Muscle of leg (tissue), 11 donors: Measurements from ENCODE around the gene CSN2. TPM values are rescaled to one million over a fixed set of nuclear protein-coding genes. Genes with fewer than 3 reads are reported as not detected.
"Not testable (repeated sequence)": the region's sequence is repeated elsewhere in the genome, so short reads cannot be mapped to it uniquely, and the experiment has no call there.

ENCODE experiments used
- DNase-seq: peaks from one replicate; pipeline ENCODE4 v3.0.0; 2013
- H3K27ac ChIP-seq: one replicate; pipeline ENCODE4 v1.5.1; 2013; ENCODE audit warnings: mild to moderate bottlenecking, low read length, control low read depth
- H3K27me3 ChIP-seq: one replicate; pipeline ENCODE4 v1.6.1; 2013; ENCODE audit warnings: low read length; ENCODE audit not compliant: control insufficient read depth, insufficient read depth
- H3K36me3 ChIP-seq: one replicate; pipeline ENCODE4 v1.6.1; 2013; ENCODE audit warnings: low read length; ENCODE audit not compliant: control insufficient read depth, insufficient read depth
- H3K4me1 ChIP-seq: one replicate; pipeline ENCODE4 v1.6.1; 2013; ENCODE audit warnings: low read length; ENCODE audit not compliant: control insufficient read depth, insufficient read depth
- H3K4me3 ChIP-seq: one replicate; pipeline ENCODE4 v1.5.1; 2013; ENCODE audit warnings: low read length, control low read depth
- H3K9me3 ChIP-seq: replicated peaks from 2 replicates; pipeline ENCODE4 v1.6.1; 2013; ENCODE audit warnings: low read depth, low read length; ENCODE audit not compliant: control insufficient read depth
- WGBS: methylation state at CpG from one replicate; pipeline ENCODE4 v1.1.5; 2013; ENCODE audit warnings: missing lambda C conversion rate; ENCODE audit not compliant: insufficient coverage; 5-methylcytosine and 5-hydroxymethylcytosine counted together
- polyA plus RNA-seq, 8 donors: library from polyadenylated mRNA; unstranded; fragments of 120-200 nt; gene quantifications; one replicate each; pipeline versions ENCODE4 v1.2.1 to v1.2.3, GENCODE V29; 2013; ENCODE audit warnings: inconsistent platforms in 1 of 8, low replicate concordance in 1 of 8; ENCODE audit not compliant: insufficient read length in 8 of 8, insufficient read depth in 1 of 8
- total RNA-seq: library from RNA; stranded (reverse); fragments of 120-200 nt; gene quantifications from one replicate; pipeline ENCODE4 v1.2.4, GENCODE V29; 2013

The CSN2 gene
- total and polyA plus RNA-seq, 9 donors = not detected

DNA sequence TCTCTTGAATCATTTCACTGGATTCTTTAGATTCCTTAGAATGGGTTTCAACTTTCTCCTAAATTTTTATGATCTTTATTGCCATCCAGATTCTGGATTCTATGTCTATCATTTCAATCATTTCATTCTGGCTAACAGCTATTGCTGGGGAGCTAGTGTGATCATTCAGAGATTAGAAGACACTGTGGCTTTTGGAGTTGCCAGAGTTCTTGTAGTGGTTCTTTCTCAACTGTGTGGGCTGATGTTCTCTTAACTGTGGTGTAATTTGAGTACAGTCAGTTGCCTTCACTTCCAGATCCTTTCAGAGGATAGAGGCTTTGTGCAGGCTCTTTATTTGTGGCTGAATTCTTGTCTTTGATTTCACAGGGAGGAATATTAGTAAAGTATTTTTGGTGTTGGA is 12.1 kb upstream of the CSN2 start:
- Histone ChIP-seq H3K27ac (no peak overlapping the region), H3K4me1 (no peaks in the 10 kb centered on the region), H3K36me3 (no peaks in the 10 kb centered on the region), H3K4me3 (no peak overlapping the region), H3K9me3 (no peaks in the 10 kb centered on the region), H3K27me3 (no peaks in the 10 kb centered on the region)
- no peak for DNase-seq

GRCh38 chr4:69974631-69975030 is 9.1 kb upstream of the CSN2 start:
- no peaks in the 10 kb centered on the region for H3K27me3 ChIP-seq
- H3K36me3 ChIP-seq = no peaks in the 10 kb centered on the region
- H3K27ac ChIP-seq = no peak overlapping the region
- no peak overlapping the region for H3K4me3 ChIP-seq
- no peaks in the 10 kb centered on the region for H3K4me1 ChIP-seq
- no peaks in the 10 kb centered on the region for H3K9me3 ChIP-seq
- DNase-seq = peak; percentile 84
- WGBS = no CpG with 5 or more reads among the region's 1 CpG

DNA sequence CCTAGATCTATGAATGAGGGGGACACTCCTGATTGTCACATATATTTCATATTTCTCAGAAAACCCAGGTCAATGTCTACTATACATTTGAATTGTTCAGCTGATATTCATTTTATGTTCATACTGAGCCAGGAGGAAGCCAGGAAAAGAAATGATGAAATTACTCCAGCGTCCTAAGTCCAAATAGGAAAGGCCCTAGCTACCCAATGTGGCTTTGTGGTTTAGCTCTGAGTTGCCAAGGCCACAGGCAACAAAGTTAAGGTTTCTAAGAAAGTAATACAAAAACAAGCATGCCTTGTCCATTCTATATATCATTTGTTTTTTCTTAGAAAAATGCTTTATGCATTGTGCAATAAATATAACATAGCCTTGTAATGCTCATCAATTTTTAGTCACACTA is 4.5 kb upstream of the CSN2 start:
- Histone ChIP-seq H3K4me3 (no peak overlapping the region), H3K36me3 (no peaks in the 10 kb centered on the region), H3K27ac (no peak overlapping the region), H3K27me3 (no peaks in the 10 kb centered on the region), H3K4me1 (no peaks in the 10 kb centered on the region), H3K9me3 (no peaks in the 10 kb centered on the region)
- no peak for DNase-seq
- no CpG with 5 or more reads among the region's 1 CpG for WGBS

- no peaks in the 10 kb centered on the region for H3K4me1 ChIP-seq
- H3K27me3 ChIP-seq = no peaks in the 10 kb centered on the region
- WGBS = 100% methylated on average over 1 of the region's 1 CpG
- no peak overlapping the region for H3K4me3 ChIP-seq
- H3K9me3 ChIP-seq = no peaks in the 10 kb centered on the region
- H3K27ac ChIP-seq = no peak overlapping the region
- DNase-seq = no peak
- H3K36me3 ChIP-seq = no peaks in the 10 kb centered on the region
Measured at GRCh38 chr4:69957209-69957608, 8.3 kb downstream of the CSN2 start.

DNA sequence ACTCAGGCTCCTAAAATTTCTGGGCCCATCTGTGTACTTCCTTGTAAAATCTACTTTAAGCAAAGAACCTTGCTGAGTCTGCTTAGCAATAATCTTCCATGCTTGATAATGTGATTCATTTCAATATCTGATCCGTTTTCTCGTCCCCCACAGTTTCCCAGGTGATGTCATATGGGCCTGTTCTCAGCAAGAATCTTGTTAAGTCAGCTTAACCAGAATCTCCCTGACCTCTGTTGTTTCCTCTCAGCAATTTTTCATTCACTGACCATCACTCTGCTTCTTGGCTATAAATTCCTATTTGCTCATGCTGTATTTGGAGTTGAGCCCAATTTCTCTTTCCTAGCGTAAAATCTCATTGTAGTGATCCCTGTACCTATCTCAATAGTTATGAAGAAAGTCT is 13.9 kb downstream of the CSN2 start:
- Histone ChIP-seq H3K4me1 (no peaks in the 10 kb centered on the region), H3K9me3 (no peaks in the 10 kb centered on the region), H3K4me3 (no peak overlapping the region), H3K36me3 (no peaks in the 10 kb centered on the region), H3K27ac (no peak overlapping the region), H3K27me3 (no peaks in the 10 kb centered on the region)
- DNase-seq = peak; percentile 4
- whole genome bisulfite sequencing = 60% methylated on average over 1 of the region's 3 CpGs

GRCh38 chr4:69936566-69936965 is 29.0 kb downstream of the CSN2 start:
- Histone ChIP-seq H3K27me3 (no peaks in the 10 kb centered on the region), H3K4me1 (no peaks in the 10 kb centered on the region), H3K4me3 (no peak overlapping the region), H3K27ac (no peak overlapping the region), H3K36me3 (no peaks in the 10 kb centered on the region), H3K9me3 (no peaks in the 10 kb centered on the region)
- peak; percentile 14 for DNase-seq

GRCh38 chr4:69934150-69934549 is 31.4 kb downstream of the CSN2 start:
- Histone ChIP-seq H3K9me3 (no peaks in the 10 kb centered on the region), H3K36me3 (no peaks in the 10 kb centered on the region), H3K4me1 (no peaks in the 10 kb centered on the region), H3K27ac (no peak overlapping the region), H3K4me3 (no peak overlapping the region), H3K27me3 (no peaks in the 10 kb centered on the region)
- no peak for DNase-seq
- WGBS = 75% methylated on average over 2 of the region's 4 CpGs

DNA sequence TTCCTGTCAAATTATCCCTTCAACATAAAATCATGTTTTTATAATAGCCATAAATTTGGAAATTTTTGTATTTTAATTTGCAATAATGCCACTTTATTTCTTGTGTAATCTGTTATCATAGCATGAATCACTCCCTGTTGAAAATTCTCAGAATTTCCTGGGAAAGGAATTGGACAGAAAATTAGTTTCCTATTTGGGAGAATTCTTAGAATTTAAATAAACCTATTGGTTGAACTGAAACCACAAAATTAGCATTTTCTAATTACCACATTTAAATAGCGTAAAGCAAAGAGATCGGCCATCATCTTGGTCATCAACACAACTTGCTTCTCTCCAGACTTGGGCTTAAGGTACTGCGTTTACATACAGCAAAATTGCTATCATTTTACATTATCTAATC is 34.8 kb downstream of the CSN2 start, which contains the start of gene CSN1S1:
CSN1S1 (plus strand) TSS at position 301 of the 400 bp plus-strand sequence. CDS start 1,488 bp downstream, outside the sequence.
- Histone ChIP-seq H3K36me3 (no peaks in the 10 kb centered on the region), H3K9me3 (no peaks in the 10 kb centered on the region), H3K27me3 (no peaks in the 10 kb centered on the region), H3K4me1 (no peaks in the 10 kb centered on the region), H3K27ac (no peak within 1 kb of the TSS), H3K4me3 (no peak within 1 kb of the TSS)
- no peak for DNase-seq
- WGBS = 79% methylated on average over 2 of the region's 3 CpGs

- H3K4me3 ChIP-seq, H3K36me3 ChIP-seq, H3K9me3 ChIP-seq, DNase-seq, H3K4me1 ChIP-seq, H3K27ac ChIP-seq, H3K27me3 ChIP-seq: not testable (repeated sequence)
- WGBS = 95% methylated on average over 31 of the region's 33 CpGs
Measured at GRCh38 chr4:69923782-69924410, 41.6 kb downstream of the CSN2 start.

GRCh38 chr4:69920874-69921273 is 44.7 kb downstream of the CSN2 start:
- DNase-seq = no peak
- Histone ChIP-seq H3K36me3 (no peaks in the 10 kb centered on the region), H3K4me3 (no peak overlapping the region), H3K27ac (no peak overlapping the region), H3K27me3 (no peaks in the 10 kb centered on the region), H3K9me3 (no peaks in the 10 kb centered on the region), H3K4me1 (no peaks in the 10 kb centered on the region)
- WGBS = no CpG with 5 or more reads among the region's 4 CpGs
